Measurements from ENCODE around the gene CENPX. TPM values are rescaled to one million over a fixed set of nuclear protein-coding genes. Genes with fewer than 3 reads are reported as not detected.

CENPX gene
- total RNA-seq, 1 experiment from 2014 or later, result 344 TPM

GRCh38 chr17:82055023-82055964 is 32.6 kb upstream of the CENPX start:
- H3K36me3 ChIP-seq (ENCODE audit: low read depth, low read length), result peaks cover 38% of the 10 kb centered on the region
- H3K4me2 ChIP-seq (ENCODE audit: low read length), result no peak overlapping the region
- no peak for ATAC-seq
- H3K4me3 ChIP-seq (ENCODE audit: low read length), result no peak overlapping the region
- no peak for TF ChIP-seq EZH2phosphoT487 (IDR thresholded peaks at IDR 0.05; ENCODE audit: borderline replicate concordance, low read length)
- no peak for TF ChIP-seq CTCF (conservative IDR thresholded peaks at IDR 0.05; ENCODE audit: low read depth, low read length)
- TF ChIP-seq EZH2 (IDR thresholded peaks at IDR 0.05; ENCODE audit: low read length, unreplicated experiment), result no peak
- peaks cover 8% of the 10 kb centered on the region; the same call in 1 of the 2 replicates for H3K4me1 ChIP-seq (ENCODE audit: insufficient read depth, low read length)
- intact Hi-C loops (cut with micrococcal nuclease), result no loop called here
- H4K20me1 ChIP-seq (ENCODE audit: low read length), result no peaks in the 10 kb centered on the region
- no peak overlapping the region for H3K9ac ChIP-seq (ENCODE audit: low read length)
- H3K27me3 ChIP-seq (ENCODE audit: low read length), result no peaks in the 10 kb centered on the region
- POLR2A ChIA-PET (ENCODE audit: unreplicated experiment), result no interaction called here
- H3K79me2 ChIP-seq (ENCODE audit: low read length), result peaks cover 28% of the 10 kb centered on the region
- no peak for DNase-seq
- H3K9me2 ChIP-seq (replicated peaks; ENCODE audit: low read length), result no peaks in the 10 kb centered on the region
- CTCF ChIA-PET, result interaction anchor here (0.6 kb wide), 2 partner anchors 33 to 99 kb away, joined by 3 to 4 read pairs; partner anchors contain the start of gene CENPX
- H3F3A ChIP-seq (ENCODE audit: low read length, unreplicated experiment), result no peaks in the 10 kb centered on the region
- H2AFZ ChIP-seq (ENCODE audit: low read length), result no peak overlapping the region
- no peaks in the 10 kb centered on the region for H3K9me3 ChIP-seq (ENCODE audit: low read length)
- no peak overlapping the region for H3K27ac ChIP-seq (ENCODE audit: low read length)
- no TSS peak for BruUV-seq (replicated peaks)

GRCh38 chr17:82054351-82055022 is 31.8 kb upstream of the CENPX start:
- H3K4me2 ChIP-seq (ENCODE audit: low read length), result no peak overlapping the region
- ATAC-seq, result no peak
- H3K4me1 ChIP-seq (ENCODE audit: insufficient read depth, low read length), result peaks cover 8% of the 10 kb centered on the region; the same call in 1 of the 2 replicates
- CTCF ChIA-PET, result no interaction called here
- H3K27me3 ChIP-seq (ENCODE audit: low read length), result no peaks in the 10 kb centered on the region
- H3K9ac ChIP-seq (ENCODE audit: low read length), result no peak overlapping the region
- POLR2A ChIA-PET (ENCODE audit: unreplicated experiment), result no interaction called here
- H3K36me3 ChIP-seq (ENCODE audit: low read depth, low read length), result peaks cover 31% of the 10 kb centered on the region
- BruUV-seq (replicated peaks), result no TSS peak
- H4K20me1 ChIP-seq (ENCODE audit: low read length), result no peaks in the 10 kb centered on the region
- no peaks in the 10 kb centered on the region for H3K9me3 ChIP-seq (ENCODE audit: low read length)
- H2AFZ ChIP-seq (ENCODE audit: low read length), result no peak overlapping the region
- H3K4me3 ChIP-seq (ENCODE audit: low read length), result no peak overlapping the region
- intact Hi-C loops (cut with micrococcal nuclease), result no loop called here
- no peak for TF ChIP-seq EZH2 (IDR thresholded peaks at IDR 0.05; ENCODE audit: low read length, unreplicated experiment)
- TF ChIP-seq CTCF (conservative IDR thresholded peaks at IDR 0.05; ENCODE audit: low read depth, low read length), result no peak
- TF ChIP-seq EZH2phosphoT487 (IDR thresholded peaks at IDR 0.05; ENCODE audit: borderline replicate concordance, low read length), result no peak
- no peak for DNase-seq
- no peak overlapping the region for H3K27ac ChIP-seq (ENCODE audit: low read length)
- H3F3A ChIP-seq (ENCODE audit: low read length, unreplicated experiment), result no peaks in the 10 kb centered on the region
- no peaks in the 10 kb centered on the region for H3K9me2 ChIP-seq (replicated peaks; ENCODE audit: low read length)
- peaks cover 28% of the 10 kb centered on the region for H3K79me2 ChIP-seq (ENCODE audit: low read length)
